Adrenal gland (tissue), 5 donors: ENCODE measurements around the gene TM7SF3.

ENCODE experiments used
- CTCF ChIP-seq, 6 experiments: fragments of 450-650 bp in 4 of 6; fragments of 200-600 bp in 2 of 6; sonication (generic) in 1 of 6; IDR thresholded peaks; 1 replicate in 5 of 6; 2 replicates in 1 of 6; pipeline versions ENCODE4 v1.5.1 to v1.8.0; 2016 to 2021; ENCODE audit warnings: antibody characterized with exemption in 6 of 6, mild to moderate bottlenecking in 2 of 6, moderate library complexity in 1 of 6
- POLR2A ChIP-seq, 2 donors: fragments of 450-650 bp; IDR thresholded peaks; one replicate each; pipeline ENCODE4 v1.6.1; 2017; ENCODE audit warnings: antibody characterized with exemption in 2 of 2, mild to moderate bottlenecking in 2 of 2, moderate library complexity in 1 of 2
- donor health status: DM: no; HTN: no; CAD: no.

GRCh38 chr12:26963413-26963812 lies 50.8 kb downstream of the TM7SF3 start:
- no peak for TF ChIP-seq CTCF (IDR thresholded peaks at IDR 0.05)
- no peak for TF ChIP-seq POLR2A (IDR thresholded peaks at IDR 0.05)
